Activated T-cell treated with anti-CD3 and anti-CD28 coated beads, Interleukin-2, amount 50 U/mL, for 4 hours (primary cell): ENCODE measurements around the gene INSM2. TPM values are rescaled to one million over a fixed set of nuclear protein-coding genes. Genes with fewer than 3 reads are reported as not detected.

Experiments used
- ATAC-seq, 2 donors: fragments of 200-7000 bp; cut with Tn5 transposase; one replicate each; pipeline ENCODE4 v1.10.0; 2021
- DNase-seq: peaks from one replicate; pipeline ENCODE4 v3.0.0-alpha.2; 2020
- H3K27me3 Mint-ChIP-seq: one replicate; pipeline ENCODE4 v1.8.0; 2021; ENCODE audit warnings: low read depth, mixed read lengths
- H3K36me3 Mint-ChIP-seq: one replicate; pipeline ENCODE4 v1.8.0; 2022; ENCODE audit warnings: mixed read lengths; ENCODE audit not compliant: insufficient read depth
- H3K4me1 Mint-ChIP-seq: one replicate; pipeline ENCODE4 v1.8.0; 2021; ENCODE audit warnings: low read depth, mixed read lengths
- H3K4me3 Mint-ChIP-seq: one replicate; pipeline ENCODE4 v1.8.0; 2021; ENCODE audit warnings: mild to moderate bottlenecking, moderate library complexity, mixed read lengths
- H3K9me3 Mint-ChIP-seq: one replicate; pipeline ENCODE4 v1.8.0; 2021; ENCODE audit warnings: mixed read lengths
- total RNA-seq, 3 donors: library from RNA; stranded (reverse); gene quantifications; one replicate each; pipeline ENCODE4 v1.2.1, GENCODE V29; 2021

INSM2 gene, protein sequence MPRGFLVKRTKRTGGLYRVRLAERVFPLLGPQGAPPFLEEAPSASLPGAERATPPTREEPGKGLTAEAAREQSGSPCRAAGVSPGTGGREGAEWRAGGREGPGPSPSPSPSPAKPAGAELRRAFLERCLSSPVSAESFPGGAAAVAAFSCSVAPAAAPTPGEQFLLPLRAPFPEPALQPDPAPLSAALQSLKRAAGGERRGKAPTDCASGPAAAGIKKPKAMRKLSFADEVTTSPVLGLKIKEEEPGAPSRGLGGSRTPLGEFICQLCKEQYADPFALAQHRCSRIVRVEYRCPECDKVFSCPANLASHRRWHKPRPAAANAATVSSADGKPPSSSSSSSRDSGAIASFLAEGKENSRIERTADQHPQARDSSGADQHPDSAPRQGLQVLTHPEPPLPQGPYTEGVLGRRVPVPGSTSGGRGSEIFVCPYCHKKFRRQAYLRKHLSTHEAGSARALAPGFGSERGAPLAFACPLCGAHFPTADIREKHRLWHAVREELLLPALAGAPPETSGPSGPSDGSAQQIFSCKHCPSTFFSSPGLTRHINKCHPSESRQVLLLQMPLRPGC
- not detected for total RNA-seq

DNA sequence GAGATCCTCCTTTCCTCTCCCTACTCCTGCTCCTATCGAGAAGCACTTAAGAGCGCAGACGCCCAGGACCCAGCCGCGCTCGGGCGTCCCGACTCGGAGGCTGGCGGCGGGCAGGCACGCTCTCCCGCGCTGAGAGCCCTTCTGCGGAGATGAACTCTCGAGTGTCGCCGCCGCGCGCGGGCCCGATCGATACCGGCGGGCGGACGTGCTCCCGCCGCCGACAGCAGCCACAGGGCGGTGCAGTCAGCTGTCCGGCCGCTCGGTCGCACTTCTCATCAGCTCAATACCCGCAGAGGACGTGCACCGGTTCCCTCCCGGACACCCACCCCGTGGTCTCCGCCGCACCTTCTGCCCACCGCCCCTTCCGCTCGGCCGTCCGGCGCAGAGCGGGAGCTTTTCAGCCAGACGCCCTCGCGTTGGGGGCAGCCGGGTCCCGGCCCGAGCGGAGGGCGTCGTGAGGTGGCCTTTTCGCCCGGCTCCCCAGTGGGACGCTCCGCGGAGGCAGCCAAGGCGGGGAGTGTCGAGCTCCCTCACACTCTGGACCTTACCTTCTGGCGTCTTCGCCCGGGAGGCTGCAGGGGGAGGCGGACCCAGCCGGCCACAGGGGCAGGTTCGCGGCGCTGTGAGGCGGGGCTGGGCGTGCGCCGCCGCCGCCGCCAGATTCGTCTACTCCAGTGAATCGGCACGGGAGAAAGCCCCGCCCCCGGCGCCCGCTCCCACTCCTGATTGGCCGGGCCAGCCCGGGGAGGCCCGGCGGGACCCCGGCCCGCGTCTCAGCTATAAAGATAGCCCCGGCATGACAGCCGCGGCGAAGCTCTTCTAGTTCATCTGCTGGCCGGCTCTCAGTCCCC, at the start of gene INSM2:
Gene INSM2 (plus strand): TSS at position 808 of the 851 bp plus-strand sequence. CDS start 89 bp downstream, outside the sequence.
- Mint-ChIP-seq H3K36me3 (peaks cover 5% of the 10 kb centered on the region), H3K4me1 (peaks cover 8% of the 10 kb centered on the region), H3K9me3 (no peaks in the 10 kb centered on the region), H3K27me3 (peaks cover 62% of the 10 kb centered on the region), H3K4me3 (peak within 1 kb of the TSS; percentile 76)
- ATAC-seq = peak; percentile 82 to 87
- peak; percentile 57 for DNase-seq

DNA sequence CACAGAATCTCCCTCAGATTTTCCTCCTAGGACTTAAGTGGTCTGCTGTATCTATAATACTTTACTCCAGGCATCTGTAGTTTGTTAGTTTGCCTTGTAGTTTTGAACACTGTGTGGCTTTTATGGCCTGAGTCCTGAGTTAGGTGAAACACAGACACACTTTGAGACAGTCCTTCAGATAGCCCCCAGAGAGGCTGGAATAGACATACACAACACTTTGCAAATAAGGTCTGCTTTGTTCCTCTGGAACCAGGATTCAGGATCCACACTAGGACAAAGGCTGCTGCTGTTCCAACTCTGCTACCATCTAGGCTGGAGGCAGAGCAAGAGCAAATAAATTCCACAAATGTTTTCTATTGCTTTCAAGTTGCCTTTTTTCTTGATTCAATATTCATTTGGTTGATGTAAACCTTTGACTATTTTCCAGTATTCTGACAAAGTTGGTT, 41.4 kb upstream of the INSM2 start:
- Mint-ChIP-seq H3K36me3 (no peaks in the 10 kb centered on the region), H3K4me3 (no peak overlapping the region), H3K27me3 (peaks cover 28% of the 10 kb centered on the region), H3K9me3 (peaks cover 16% of the 10 kb centered on the region), H3K4me1 (no peaks in the 10 kb centered on the region)
- no peak for DNase-seq
- ATAC-seq = no peak

DNA sequence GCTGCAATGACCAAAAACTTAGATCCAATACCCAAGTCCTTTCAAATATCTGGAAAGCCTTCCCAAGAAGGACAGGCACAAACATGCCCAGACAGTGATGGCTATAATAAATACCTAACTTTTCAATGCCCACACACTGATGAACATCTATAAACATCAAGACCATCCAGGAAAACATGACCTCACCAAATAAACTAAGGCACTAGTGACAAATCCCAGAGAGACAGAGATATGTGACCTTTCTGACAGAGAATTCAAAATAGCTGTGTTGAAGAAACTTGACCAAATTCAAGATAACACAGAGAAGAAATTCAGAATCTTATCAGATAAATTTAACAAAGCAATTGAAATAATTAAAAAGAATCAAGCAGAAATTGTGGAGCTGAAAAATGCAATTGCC, 38.7 kb upstream of the INSM2 start:
- ATAC-seq = no peak
- H3K4me1 Mint-ChIP-seq = no peaks in the 10 kb centered on the region
- no peak for DNase-seq
- H3K36me3 Mint-ChIP-seq = no peaks in the 10 kb centered on the region
- H3K9me3 Mint-ChIP-seq = peaks cover 18% of the 10 kb centered on the region
- H3K4me3 Mint-ChIP-seq = no peak overlapping the region
- H3K27me3 Mint-ChIP-seq = peaks cover 40% of the 10 kb centered on the region

DNA sequence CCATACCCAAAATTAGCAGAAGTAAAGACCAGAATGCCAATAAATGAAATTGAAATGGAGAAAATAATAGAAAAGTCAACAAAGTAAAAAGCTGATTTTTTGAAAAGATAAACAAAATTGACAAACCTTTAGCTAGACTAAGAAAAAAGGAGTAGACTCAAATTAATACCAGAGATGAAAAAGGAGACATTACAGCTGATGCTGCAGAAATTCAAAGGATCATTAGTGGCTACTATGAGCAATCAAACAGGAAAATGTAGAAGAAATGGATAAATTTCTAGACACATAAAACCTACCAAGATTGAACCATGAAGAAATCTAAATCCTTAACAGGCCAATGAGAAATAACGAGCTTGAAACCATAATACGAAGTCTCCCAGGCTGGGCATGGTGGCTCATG, 34.8 kb upstream of the INSM2 start:
- Mint-ChIP-seq H3K27me3 (peaks cover 38% of the 10 kb centered on the region), H3K4me3 (no peak overlapping the region), H3K9me3 (peaks cover 3% of the 10 kb centered on the region), H3K4me1 (no peaks in the 10 kb centered on the region), H3K36me3 (no peaks in the 10 kb centered on the region)
- no peak for DNase-seq
- no peak for ATAC-seq

DNA sequence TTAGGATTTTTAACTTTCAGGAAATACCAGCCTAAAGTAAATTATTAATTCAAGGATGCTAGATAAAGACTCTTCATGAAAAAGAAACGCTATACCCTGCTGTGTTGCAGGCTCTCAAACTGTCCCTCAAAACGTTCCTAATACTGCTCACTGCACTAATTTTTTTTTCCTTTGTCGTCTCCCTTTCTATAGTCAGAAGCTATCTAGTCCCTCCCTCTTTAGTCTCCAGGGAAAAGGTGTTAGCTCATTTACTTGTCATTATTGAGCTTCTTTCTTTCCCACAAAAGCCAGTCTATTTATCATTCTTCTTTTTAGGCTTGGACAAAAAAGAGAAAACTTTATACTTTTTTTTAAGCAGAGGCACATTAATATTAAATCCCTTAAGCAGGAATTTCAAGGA, 30.3 kb upstream of the INSM2 start:
- Mint-ChIP-seq H3K9me3 (peaks cover 3% of the 10 kb centered on the region), H3K4me3 (no peak overlapping the region), H3K27me3 (peaks cover 22% of the 10 kb centered on the region), H3K4me1 (no peaks in the 10 kb centered on the region), H3K36me3 (no peaks in the 10 kb centered on the region)
- ATAC-seq (no peak), DNase-seq (no peak)

DNA sequence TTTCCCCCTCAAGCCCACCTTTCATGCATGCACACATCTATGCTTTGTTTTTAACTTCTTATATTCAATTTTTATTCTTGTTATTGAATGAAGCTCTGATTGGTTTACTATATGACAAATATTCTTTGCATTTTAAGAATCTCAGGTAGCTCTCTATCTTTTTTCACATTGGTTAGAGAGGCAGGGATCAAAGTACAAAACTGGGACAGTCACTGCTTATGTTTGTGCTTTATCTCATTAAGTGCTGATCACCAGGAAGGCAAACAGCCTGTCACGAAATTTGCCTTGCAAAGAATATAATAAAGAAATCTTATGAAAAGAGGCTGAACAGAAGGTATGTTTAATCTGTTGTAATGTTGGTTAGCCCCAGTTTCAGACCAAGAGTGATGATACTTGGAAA, 29.7 kb upstream of the INSM2 start:
- H3K4me1 Mint-ChIP-seq = no peaks in the 10 kb centered on the region
- ATAC-seq (no peak), DNase-seq (no peak)
- H3K4me3 Mint-ChIP-seq = no peak overlapping the region
- peaks cover 21% of the 10 kb centered on the region for H3K27me3 Mint-ChIP-seq
- no peaks in the 10 kb centered on the region for H3K36me3 Mint-ChIP-seq
- H3K9me3 Mint-ChIP-seq = peaks cover 3% of the 10 kb centered on the region

DNA sequence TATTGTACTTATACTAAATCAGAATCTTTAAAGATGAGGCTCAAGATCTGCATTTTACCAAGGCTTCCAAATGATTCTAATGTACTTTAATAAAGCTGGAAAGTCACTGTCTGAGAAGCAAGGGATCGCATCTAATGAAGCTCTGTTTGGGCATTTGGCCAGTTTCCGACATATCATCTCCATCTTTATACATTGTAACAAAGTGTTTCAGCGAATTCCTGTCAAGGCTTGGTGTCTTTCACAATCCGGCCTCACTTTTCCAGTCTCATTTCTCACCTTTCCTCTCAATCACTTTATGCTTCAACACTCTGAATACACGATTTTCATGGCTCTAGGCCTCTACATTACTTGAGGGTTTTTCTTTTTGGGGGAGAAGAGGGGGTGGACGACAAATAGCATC, 27.5 kb upstream of the INSM2 start:
- Mint-ChIP-seq H3K9me3 (no peaks in the 10 kb centered on the region), H3K4me1 (no peaks in the 10 kb centered on the region), H3K4me3 (no peak overlapping the region), H3K36me3 (no peaks in the 10 kb centered on the region), H3K27me3 (peaks cover 11% of the 10 kb centered on the region)
- ATAC-seq (no peak), DNase-seq (no peak)

DNA sequence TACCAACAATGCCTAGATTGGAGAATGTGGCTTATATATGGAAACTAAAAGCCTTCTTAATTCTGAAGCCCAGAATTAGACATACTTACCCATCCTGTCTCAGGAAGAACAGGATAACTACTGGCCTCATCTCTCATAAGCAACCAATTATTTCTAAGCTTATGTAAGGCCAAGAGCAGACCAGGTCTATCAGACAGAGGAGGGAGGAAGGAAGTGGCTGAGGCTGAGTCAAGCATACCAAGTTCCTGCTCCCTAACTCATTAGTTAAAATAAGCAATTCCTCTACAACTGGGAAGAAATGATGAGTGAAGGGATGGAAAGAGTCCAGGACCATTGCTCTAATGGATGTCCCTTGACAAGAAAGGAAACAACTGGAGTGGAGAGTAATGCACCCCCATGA, 27.0 kb upstream of the INSM2 start:
- no peak for ATAC-seq
- H3K36me3 Mint-ChIP-seq = no peaks in the 10 kb centered on the region
- no peaks in the 10 kb centered on the region for H3K9me3 Mint-ChIP-seq

DNA sequence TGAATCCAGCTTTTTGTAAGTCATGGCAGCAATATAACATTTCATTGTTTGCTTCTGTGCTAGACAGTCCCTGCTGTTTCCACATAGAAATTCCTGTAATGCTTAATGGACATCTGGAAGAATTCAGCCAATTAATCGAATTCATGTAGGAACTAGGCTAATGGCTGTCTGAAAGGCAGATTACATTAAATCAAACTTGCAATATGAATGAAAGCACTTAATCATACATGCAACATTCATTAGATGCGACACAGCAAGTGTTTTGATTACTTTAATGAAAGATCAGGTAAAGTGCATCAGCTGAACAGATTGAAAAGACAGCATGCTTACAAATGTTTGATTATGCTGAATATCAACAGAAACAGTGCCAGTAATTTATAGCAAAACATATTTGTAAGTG, 24.1 kb upstream of the INSM2 start:
- no peak for DNase-seq
- peaks cover 4% of the 10 kb centered on the region for H3K27me3 Mint-ChIP-seq
- H3K9me3 Mint-ChIP-seq = no peaks in the 10 kb centered on the region
- H3K4me3 Mint-ChIP-seq = no peak overlapping the region
- no peaks in the 10 kb centered on the region for H3K4me1 Mint-ChIP-seq
- H3K36me3 Mint-ChIP-seq = no peaks in the 10 kb centered on the region
- ATAC-seq = no peak

More for the DNA sequence above, 27.0 kb upstream of the INSM2 start:
- H3K27me3 Mint-ChIP-seq = peaks cover 11% of the 10 kb centered on the region
- no peak for DNase-seq
- no peaks in the 10 kb centered on the region for H3K4me1 Mint-ChIP-seq
- no peak overlapping the region for H3K4me3 Mint-ChIP-seq

DNA sequence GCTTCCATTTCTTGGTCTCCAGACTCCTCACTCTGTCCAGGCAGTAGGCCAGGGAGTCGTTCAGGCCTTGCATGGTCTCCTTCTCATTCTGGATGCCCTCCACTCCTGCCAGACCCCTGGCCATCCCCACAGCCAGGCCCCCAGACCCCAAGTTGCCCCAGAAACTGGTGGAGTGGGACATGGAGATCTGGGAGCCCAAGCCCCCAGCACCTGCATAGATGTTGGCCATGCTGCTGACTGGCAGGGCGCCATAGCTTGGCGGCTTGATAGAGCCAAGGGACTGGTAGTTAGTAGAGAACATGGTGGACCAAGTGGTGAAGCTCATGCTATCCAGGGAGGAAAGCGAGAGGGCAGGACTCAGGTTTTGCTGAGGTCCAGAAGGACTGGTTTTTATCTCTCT, 21.2 kb upstream of the INSM2 start:
- no peaks in the 10 kb centered on the region for H3K36me3 Mint-ChIP-seq
- no peak overlapping the region for H3K4me3 Mint-ChIP-seq
- H3K4me1 Mint-ChIP-seq = no peaks in the 10 kb centered on the region
- no peaks in the 10 kb centered on the region for H3K9me3 Mint-ChIP-seq
- ATAC-seq (no peak), DNase-seq (no peak)
- peaks cover 4% of the 10 kb centered on the region for H3K27me3 Mint-ChIP-seq

DNA sequence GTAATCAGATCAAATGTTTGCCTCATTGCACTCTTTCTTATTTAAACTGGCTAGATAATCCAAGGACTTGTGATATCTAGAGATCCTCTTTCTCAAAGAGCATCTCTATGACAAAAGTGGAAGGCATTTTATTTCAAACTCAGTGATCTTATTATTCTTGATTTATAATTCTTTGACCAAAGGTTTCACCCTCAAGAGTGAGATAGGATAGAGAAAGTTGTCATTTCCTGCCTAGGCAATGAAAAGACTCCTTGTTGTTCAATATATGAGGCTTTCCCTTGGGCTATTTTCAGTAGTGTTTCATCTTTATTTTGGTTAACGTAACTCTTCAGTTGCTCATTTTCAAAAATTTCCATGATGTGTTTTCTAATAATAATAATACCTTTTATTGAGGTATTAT, 18.0 kb upstream of the INSM2 start:
- Mint-ChIP-seq H3K4me3 (no peak overlapping the region), H3K36me3 (no peaks in the 10 kb centered on the region), H3K4me1 (no peaks in the 10 kb centered on the region), H3K27me3 (peaks cover 7% of the 10 kb centered on the region), H3K9me3 (no peaks in the 10 kb centered on the region)
- ATAC-seq (no peak), DNase-seq (no peak)

DNA sequence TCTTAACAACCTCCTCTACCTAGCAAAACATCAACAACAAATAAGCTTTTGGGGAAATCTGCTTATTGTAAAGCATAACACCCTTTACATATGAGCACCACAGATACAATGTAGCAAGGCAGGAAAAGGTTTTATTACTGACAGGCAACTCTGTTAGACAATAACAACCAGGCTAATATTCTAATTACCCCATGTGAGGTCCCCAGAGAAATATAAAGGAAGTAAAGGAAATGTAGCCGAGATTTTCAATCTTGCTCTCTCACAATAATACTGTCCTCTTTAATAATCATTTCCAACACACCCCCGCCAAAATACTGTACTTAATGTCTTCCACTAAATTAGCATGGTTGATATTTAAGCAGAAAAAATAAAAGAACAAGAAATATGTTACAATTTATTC, 14.0 kb upstream of the INSM2 start:
- H3K36me3 Mint-ChIP-seq = no peaks in the 10 kb centered on the region
- no peak for ATAC-seq
- H3K27me3 Mint-ChIP-seq = peaks cover 21% of the 10 kb centered on the region
- H3K4me1 Mint-ChIP-seq = no peaks in the 10 kb centered on the region
- no peak for DNase-seq
- H3K9me3 Mint-ChIP-seq = peaks cover 5% of the 10 kb centered on the region
- no peak overlapping the region for H3K4me3 Mint-ChIP-seq

DNA sequence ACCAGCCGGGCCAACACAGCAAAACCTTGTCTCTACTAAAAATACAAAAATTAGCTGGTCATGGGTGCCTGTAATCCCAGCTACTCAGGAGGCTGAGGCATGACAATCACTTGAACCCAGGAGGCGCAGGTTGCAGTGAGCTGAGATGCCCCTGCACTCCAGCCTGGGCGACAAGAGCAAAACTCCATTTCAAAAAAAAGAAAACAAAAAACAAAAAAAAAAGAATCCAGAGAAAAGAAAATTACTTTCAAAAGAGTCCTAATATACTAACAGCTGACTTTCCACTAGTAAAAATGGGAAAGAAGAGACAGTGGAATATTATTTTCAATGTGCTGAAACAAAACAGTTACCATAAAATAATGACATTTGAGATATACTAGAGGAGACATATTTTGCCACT, 8.3 kb upstream of the INSM2 start:
- H3K36me3 Mint-ChIP-seq = no peaks in the 10 kb centered on the region
- DNase-seq (no peak), ATAC-seq (no peak)
- peaks cover 36% of the 10 kb centered on the region for H3K27me3 Mint-ChIP-seq
- H3K4me1 Mint-ChIP-seq = no peaks in the 10 kb centered on the region
- H3K4me3 Mint-ChIP-seq = no peak overlapping the region
- H3K9me3 Mint-ChIP-seq = peaks cover 5% of the 10 kb centered on the region

DNA sequence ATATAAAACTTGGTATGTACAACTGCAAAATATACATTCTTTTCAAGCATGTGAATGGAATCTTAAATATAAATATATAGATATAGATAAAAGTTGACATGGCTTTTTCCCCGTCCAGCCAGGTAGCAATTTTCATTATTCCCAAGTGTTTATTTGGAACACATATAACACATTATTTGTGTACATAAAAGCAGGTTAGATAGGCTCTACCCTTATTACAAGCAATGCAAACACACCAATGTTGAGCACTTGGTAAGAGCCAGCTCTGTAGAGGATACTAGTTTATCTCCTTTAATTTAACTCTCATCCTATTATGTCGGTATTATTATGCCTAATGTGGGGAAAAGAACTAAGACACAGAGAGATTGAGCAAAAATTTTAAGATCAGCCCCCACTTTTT, 7.0 kb upstream of the INSM2 start:
- H3K27me3 Mint-ChIP-seq = peaks cover 42% of the 10 kb centered on the region
- no peaks in the 10 kb centered on the region for H3K4me1 Mint-ChIP-seq
- peaks cover 5% of the 10 kb centered on the region for H3K9me3 Mint-ChIP-seq
- no peaks in the 10 kb centered on the region for H3K36me3 Mint-ChIP-seq
- ATAC-seq (no peak), DNase-seq (no peak)
- H3K4me3 Mint-ChIP-seq = no peak overlapping the region
